SKM-1 (cell line): ENCODE measurements around the gene WEE2.
"Not testable (repeated sequence)": the region's sequence is repeated elsewhere in the genome, so short reads cannot be mapped to it uniquely, and the experiment has no call there.

Source experiments
- DNase-seq: peaks from one replicate; lab custom pipeline; 2025; ENCODE audit not compliant: unreplicated experiment; lab: John Stamatoyannopoulos, UW

The WEE2 gene

DNA sequence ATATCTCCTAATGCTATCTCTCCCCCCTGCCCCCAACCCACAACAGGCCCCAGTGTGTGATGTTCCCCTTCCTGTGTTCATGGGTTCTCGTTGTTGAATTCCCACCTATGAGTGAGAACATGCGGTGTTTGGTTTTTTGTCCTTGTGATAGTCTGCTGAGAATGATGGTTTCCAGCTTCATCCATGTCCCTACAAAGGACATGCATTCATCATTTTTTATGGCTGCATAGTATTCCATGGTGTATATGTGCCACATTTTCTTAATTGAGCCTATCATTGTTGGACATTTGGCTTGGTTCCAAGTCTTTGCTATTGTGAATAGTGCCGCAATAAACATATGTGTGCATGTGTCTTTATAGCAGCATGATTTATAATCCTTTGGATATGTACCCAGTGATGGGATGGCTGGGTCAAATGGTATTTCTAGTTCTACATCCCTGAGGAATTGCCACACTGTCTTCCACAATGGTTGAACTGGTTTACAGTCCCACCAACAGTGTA lies 62.0 kb downstream of the WEE2 start:
- DNase-seq, result not testable (repeated sequence)

DNA sequence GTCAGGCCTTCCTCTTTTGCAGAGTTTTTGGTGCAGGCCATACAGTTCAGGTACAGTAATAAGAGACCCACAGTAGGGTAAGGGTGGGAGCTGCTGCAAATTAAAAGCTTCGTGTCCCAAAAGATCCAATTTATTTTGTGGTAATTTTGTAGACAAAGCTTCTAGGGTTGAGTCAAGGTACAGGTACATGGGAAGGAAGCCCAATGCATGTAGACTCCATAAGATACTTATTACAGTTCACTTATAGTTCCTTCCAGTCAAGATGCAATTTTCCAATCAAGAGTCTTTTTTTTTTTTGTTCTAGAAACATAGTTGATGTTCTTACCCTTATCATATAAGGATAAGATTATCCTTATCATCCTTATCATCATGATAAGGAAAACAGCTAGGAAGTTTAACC lies 68.2 kb downstream of the WEE2 start, which contains the start of gene TAS2R4:
Gene TAS2R4 (plus strand): TSS at position 301 of the 400 bp plus-strand sequence. CDS start 1,815 bp downstream, outside the sequence.
- DNase-seq, result no peak
